DND-41 (cell line): ENCODE measurements around the gene CYP2W1.

Experiments used
- ATAC-seq: fragments of 200-7000 bp; cut with Tn5 transposase; 3 replicates; pipeline ENCODE4 v1.9.1; 2021; ENCODE audit warnings: low read depth; ENCODE audit not compliant: insufficient read depth
- DNase-seq: peaks from one replicate; pipeline ENCODE4 v3.0.0-alpha.2; 2020
- H2AFZ ChIP-seq: 2 replicates; pipeline ENCODE4 v1.6.0; 2012; ENCODE audit warnings: low read depth, low read length
- H3K27ac ChIP-seq: 2 replicates; pipeline ENCODE4 v1.5.1; 2012; ENCODE audit warnings: low read length, inconsistent platforms
- H3K27me3 ChIP-seq: fragments of 200-600 bp; sonication (generic); 2 replicates; pipeline ENCODE4 v1.6.0; 2012; ENCODE audit warnings: low read length, mild to moderate bottlenecking, inconsistent platforms; ENCODE audit not compliant: insufficient read depth, poor library complexity
- H3K36me3 ChIP-seq: 2 replicates; pipeline ENCODE4 v1.5.1; 2012; ENCODE audit warnings: low read length, inconsistent platforms; ENCODE audit not compliant: insufficient read depth
- H3K4me1 ChIP-seq: 2 replicates; pipeline ENCODE4 v1.5.1; 2012; ENCODE audit warnings: mild to moderate bottlenecking, low read length; ENCODE audit not compliant: insufficient read depth
- H3K4me2 ChIP-seq: 2 replicates; pipeline ENCODE4 v1.6.0; 2012; ENCODE audit warnings: mild to moderate bottlenecking, moderate library complexity, low read length, inconsistent platforms; ENCODE audit not compliant: insufficient read depth
- H3K4me3 ChIP-seq, 2 experiments: fragments of 200-600 bp in 1 of 2; shearing (Covaris generic) in 1 of 2; 2 replicates each; pipeline ENCODE4 v1.5.1; 2012 to 2016; ENCODE audit warnings: inconsistent platforms in 2 of 2, low read length in 2 of 2, mild to moderate bottlenecking in 2 of 2, low read depth in 1 of 2, moderate library complexity in 1 of 2
- H3K79me2 ChIP-seq: 2 replicates; pipeline ENCODE4 v1.6.0; 2012; ENCODE audit warnings: low read length, inconsistent platforms; ENCODE audit not compliant: insufficient read depth
- H3K9ac ChIP-seq: 2 replicates; pipeline ENCODE4 v1.6.0; 2012; ENCODE audit warnings: low read depth, mild to moderate bottlenecking, inconsistent platforms, low read length, moderate library complexity
- H3K9me3 ChIP-seq: 2 replicates; pipeline ENCODE4 v1.5.1; 2012; ENCODE audit warnings: low read length, moderate library complexity, mild to moderate bottlenecking, inconsistent platforms; ENCODE audit not compliant: insufficient read depth, severe bottlenecking
- H4K20me1 ChIP-seq: 2 replicates; pipeline ENCODE4 v1.6.0; 2012; ENCODE audit warnings: low read length; ENCODE audit not compliant: insufficient read depth
- CTCF ChIP-seq: IDR thresholded peaks from 2 replicates; pipeline ENCODE4 v1.5.1; 2012; ENCODE audit warnings: borderline replicate concordance, low read length, moderate library complexity, mild to moderate bottlenecking; ENCODE audit not compliant: poor library complexity, severe bottlenecking; ENCODE audit errors: extremely low read depth
- EZH2 ChIP-seq: IDR thresholded peaks from 3 replicates; pipeline ENCODE4 v1.6.1; 2012; ENCODE audit warnings: borderline replicate concordance, low read depth, mild to moderate bottlenecking, moderate library complexity, low read length, inconsistent platforms; ENCODE audit not compliant: severe bottlenecking

Gene CYP2W1

GRCh38 chr7:995571-995970, 12.6 kb downstream of the CYP2W1 start:
- no peak for TF ChIP-seq EZH2
- no peak for TF ChIP-seq CTCF
- no peak overlapping the region for H3K4me3 ChIP-seq
- H3K27me3 ChIP-seq: no peaks in the 10 kb centered on the region
- no peak overlapping the region for H3K27ac ChIP-seq
- H3K9me3 ChIP-seq: no peaks in the 10 kb centered on the region
- H3K4me1 ChIP-seq: peaks cover 4% of the 10 kb centered on the region
- H4K20me1 ChIP-seq: no peaks in the 10 kb centered on the region; the same call in 1 of the 2 replicates
- H2AFZ ChIP-seq: no peak overlapping the region
- H3K9ac ChIP-seq: no peak overlapping the region
- no peaks in the 10 kb centered on the region for H3K79me2 ChIP-seq
- DNase-seq (no peak), ATAC-seq (no peak)
- H3K36me3 ChIP-seq: no peaks in the 10 kb centered on the region
- no peak overlapping the region for H3K4me2 ChIP-seq

GRCh38 chr7:996079-996872, 13.3 kb downstream of the CYP2W1 start:
- no peaks in the 10 kb centered on the region for H3K9me3 ChIP-seq
- H3K4me1 ChIP-seq: peaks cover 4% of the 10 kb centered on the region
- H3K79me2 ChIP-seq: no peaks in the 10 kb centered on the region
- H3K9ac ChIP-seq: no peak overlapping the region
- H3K27me3 ChIP-seq: no peaks in the 10 kb centered on the region
- H3K36me3 ChIP-seq: no peaks in the 10 kb centered on the region
- H3K4me3 ChIP-seq: no peak overlapping the region
- H3K27ac ChIP-seq: no peak overlapping the region
- H4K20me1 ChIP-seq: no peaks in the 10 kb centered on the region; the same call in 1 of the 2 replicates
- DNase-seq: no peak
- ATAC-seq: no peak
- no peak overlapping the region for H2AFZ ChIP-seq
- H3K4me2 ChIP-seq: no peak overlapping the region
- TF ChIP-seq CTCF (no peak), EZH2 (no peak)

GRCh38 chr7:997404-998395, 14.7 kb downstream of the CYP2W1 start:
- no peaks in the 10 kb centered on the region for H3K79me2 ChIP-seq
- no peak overlapping the region for H3K4me3 ChIP-seq
- no peak overlapping the region for H3K4me2 ChIP-seq
- no peaks in the 10 kb centered on the region; the same call in 1 of the 2 replicates for H4K20me1 ChIP-seq
- H3K9ac ChIP-seq: no peak overlapping the region
- no peak overlapping the region for H3K27ac ChIP-seq
- no peak for DNase-seq
- no peaks in the 10 kb centered on the region for H3K36me3 ChIP-seq
- H2AFZ ChIP-seq: no peak overlapping the region
- no peaks in the 10 kb centered on the region for H3K27me3 ChIP-seq
- no peaks in the 10 kb centered on the region for H3K9me3 ChIP-seq
- ATAC-seq: no peak
- peaks cover 3% of the 10 kb centered on the region for H3K4me1 ChIP-seq
- TF ChIP-seq CTCF (no peak), EZH2 (no peak)
